HG02981 (cell line): ENCODE results near the gene HMX1.

Experiments
- ATAC-seq: cut with Tn5 transposase; IDR thresholded peaks from one replicate; pipeline ENCODE4 v1.9.1; 2021; ENCODE audit warnings: mild to moderate bottlenecking, moderate library complexity; ENCODE audit not compliant: unreplicated experiment

The HMX1 gene

DNA sequence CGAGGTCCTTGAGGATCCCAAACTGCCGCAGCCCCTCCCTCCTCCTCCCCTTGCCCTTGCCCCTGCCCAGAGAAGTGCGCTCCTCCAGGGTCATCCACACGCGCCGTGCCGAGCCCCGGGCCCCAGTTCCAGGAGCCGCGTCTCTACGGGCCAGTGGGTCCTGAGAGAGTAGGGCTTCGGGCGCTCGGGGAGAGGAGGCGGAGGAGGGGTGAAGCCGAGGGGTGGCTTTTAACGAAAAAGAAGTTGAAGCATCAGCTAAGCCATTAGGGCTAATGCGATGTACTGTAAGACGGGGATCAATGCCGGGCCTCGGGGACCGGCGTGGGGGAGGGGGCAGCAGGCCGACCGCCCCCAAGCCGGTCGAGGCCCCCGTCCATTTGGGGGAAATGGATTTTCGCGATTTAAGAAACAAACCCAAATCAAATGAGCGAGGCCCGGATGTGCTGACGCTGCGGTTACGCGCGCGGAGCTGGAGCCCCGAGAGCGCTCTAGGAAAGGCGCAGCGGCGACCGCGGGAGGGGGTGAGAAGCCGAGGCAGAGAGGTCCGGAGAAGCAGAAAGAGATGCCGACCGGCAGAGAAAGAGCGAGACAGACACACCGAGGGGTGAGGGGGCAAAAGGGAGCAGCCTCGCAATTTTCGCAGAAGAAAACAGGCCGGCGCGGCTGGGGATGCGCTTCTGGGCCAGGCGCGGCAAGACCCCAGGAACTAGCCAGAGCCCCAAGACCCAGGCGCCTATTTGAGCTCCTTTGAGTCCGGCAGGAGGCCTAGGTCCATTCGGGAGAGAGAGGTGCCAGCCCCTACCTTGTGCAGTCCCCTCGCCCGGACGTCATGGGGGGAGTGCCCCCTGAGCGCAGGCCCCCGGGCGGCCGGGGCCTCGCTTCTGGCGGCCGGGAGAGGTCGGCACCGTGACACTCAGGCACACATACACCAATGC is 13.6 kb downstream of the HMX1 start:
- no peak for ATAC-seq

DNA sequence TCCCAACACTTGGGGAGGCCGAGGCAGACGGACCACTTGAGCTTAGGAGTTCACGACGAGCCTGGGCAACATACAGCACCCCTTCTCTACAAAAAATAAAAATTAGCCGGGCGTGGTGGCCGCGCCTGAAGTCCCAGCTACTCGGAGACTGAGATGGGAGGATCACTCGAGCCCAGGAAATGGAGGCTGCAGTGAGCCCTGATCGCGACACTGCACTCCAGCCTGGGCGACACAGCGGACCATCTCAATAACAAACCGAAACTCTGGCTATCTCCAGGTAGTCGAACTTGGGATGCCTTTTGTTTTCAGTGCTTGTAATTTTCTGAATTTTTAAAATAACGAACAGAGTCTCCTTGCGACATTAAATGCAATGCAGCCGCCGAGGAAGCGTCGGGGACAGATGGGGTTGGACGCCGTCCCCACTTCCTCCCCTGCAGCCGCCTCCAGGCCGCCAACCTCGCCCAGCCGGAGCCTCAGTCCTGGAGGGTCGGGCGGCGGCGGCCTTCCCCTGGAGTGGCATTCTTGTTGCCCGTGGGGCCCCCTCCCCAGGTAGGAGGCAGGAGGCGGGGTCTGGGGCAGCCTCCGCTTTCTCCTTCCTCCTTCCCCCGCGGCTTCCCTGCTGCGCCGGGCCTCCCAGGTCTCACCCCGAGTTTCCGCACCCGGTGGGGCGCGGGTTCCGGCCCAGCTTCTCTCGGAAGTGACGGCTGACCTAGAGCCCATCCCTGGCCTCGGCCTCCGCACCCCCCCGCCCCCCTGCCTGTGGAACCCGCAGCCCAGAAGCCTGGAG is 14.6 kb downstream of the HMX1 start:
- ATAC-seq, result no peak

DNA sequence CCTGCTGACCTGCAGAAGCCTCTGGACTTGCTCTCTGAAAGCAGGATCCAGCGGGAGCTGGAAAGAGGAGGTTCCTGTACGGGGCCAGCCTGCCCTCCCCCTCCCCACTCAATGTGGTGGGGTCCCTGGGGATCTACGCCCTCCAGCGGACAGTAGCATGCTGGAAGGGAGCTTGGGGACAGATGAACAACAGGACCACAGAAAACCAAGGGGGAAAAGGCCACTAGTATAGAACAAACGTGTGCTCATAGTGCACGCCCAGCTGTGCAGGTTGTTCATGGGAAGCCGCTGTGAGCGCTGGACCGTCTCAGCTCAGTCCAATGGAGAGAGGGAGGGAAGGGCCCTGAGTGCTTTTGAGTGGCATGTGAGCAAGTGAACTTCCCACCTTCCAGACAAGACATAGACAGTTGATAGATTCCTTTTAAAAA is 15.8 kb downstream of the HMX1 start:
- no peak for ATAC-seq

DNA sequence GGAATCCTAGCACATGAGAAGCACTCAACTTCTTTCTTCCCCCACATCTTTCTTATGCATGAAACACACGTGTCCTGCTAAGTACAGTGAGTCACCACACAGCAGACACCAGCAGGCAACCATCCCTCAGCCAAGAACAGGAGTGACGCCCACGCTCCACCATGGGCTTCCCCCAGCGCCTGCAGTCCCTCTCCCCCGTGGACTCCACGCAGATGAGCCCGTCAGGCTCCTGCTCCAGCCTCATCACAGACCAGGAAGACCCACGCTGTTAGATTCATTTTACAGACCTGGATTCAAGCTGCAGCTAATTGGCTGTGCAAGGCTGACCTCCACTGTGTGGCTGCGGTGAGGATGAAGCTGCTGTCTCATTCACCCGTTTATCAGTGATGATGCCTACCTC is 16.7 kb downstream of the HMX1 start:
- no peak for ATAC-seq

DNA sequence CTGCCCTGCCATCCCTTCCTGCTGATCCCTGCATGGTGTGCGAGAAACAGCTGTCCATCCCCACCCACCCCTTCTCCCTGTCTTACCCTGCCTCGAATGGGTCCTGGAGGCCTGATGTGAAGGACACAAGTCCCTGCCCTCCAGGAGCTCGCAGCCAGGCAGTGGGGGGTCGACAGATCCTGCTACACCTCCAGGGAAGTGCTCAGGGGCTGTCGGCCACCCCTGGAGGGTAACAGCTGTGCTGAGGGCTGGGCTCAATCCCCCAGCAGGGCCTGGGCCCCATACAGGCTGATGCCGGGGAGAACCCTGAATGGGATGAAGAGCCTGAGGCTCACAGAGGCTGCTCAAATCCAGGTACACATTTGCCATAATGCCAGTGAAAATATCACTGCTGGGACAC is 17.6 kb downstream of the HMX1 start:
- no peak for ATAC-seq

DNA sequence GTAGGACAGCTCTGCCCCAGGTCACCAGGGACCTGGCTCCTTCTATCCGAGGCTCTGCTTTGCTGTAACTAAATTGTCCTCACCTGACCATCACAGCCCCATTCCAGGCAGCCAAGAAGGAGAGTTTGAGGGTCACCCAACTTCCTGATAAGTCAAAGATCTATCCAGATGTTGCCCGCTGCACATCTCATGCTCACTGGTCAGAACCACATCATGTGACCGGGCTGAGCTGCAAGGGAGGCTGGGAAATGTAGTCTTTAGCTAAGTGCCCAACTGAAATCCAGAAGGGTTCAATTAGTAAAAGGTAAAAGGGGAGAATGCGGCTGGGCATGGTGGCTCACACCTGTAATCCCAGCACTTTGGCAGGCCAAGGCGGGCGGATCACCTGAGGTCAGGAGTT is 18.4 kb downstream of the HMX1 start:
- ATAC-seq, result no peak

DNA sequence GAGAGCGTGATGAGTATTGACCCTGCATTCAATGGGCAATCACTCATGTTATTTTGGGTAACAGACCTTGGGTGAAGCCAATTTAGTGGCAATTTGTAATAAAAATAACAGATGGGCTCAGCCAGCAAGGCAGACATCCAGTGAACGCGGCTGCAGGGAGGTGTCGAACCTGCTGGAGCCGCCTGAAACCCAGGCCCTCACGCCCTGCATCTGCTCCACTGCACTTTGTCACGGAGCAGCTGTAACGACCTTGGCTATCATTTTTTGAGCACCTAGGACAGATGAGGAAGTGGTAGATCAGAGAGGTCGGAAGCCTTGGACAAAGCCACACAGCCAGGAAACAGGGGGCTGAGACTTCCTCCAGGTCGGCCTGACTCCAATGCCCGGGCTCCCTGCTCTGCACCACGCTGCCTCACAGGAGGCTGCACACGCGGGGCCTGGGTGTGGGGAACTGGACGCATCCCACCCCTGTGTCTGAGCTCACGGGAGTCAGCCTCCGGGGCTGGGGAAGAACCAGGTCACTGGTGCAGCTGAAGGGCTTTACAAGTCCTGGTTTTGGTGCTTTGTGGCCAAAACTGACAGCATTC is 19.4 kb downstream of the HMX1 start:
- ATAC-seq, result no peak

DNA sequence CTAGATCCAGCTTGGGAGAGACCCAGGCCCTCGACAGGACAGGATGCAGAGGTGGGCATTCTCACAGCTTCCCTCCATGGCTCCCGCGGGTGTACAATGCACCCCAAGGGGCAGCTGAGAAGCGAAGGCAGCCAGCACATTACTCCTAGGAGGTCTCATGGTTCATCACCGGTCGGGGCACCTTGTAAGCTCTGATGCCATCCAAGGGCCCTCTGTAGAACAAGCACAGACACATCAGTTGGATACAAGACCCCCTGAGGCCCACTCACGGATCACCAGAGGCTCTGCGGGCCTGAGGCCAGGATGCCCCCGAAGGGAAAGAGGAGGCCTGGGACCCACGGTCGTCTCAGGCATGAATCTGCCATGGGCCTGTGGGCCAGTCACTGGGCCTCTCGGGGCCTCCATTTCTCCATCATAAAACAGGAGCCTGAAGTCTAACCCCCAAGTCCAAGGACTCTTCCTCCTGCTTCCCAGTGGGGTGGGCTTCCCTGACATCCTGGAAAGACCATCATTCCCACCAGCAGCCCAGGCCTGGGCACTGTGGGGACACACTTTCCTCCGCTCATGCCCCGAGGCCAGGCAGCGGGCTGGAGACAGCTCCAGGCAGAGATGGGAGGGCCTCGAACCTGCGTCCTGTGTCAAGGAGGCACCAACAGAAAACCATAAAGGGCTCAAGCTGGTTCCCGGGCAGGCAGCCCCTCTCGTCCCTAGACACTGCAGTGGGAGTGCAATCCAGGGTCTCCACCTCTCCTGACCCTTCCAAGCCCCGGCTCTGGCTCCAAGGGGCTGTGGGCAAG is 20.1 kb downstream of the HMX1 start:
- no peak for ATAC-seq

DNA sequence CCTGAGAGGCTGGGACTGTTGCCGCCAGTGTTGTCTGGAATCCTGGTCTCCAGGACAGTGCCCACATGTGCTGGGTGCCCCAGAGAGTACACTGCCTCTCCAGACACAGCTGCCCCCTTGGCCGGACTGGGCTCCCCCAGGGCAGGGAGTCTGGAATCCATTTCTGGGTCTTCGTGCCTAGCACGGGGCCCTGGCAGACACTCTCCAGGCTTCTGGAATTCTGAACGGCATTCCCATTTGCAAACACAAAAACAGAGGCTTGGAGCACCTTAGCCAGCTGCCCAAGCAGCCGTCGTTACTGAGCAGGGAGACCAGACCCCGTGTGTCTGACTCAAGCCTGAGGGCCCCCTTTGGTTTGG is 20.8 kb downstream of the HMX1 start:
- ATAC-seq, result no peak

DNA sequence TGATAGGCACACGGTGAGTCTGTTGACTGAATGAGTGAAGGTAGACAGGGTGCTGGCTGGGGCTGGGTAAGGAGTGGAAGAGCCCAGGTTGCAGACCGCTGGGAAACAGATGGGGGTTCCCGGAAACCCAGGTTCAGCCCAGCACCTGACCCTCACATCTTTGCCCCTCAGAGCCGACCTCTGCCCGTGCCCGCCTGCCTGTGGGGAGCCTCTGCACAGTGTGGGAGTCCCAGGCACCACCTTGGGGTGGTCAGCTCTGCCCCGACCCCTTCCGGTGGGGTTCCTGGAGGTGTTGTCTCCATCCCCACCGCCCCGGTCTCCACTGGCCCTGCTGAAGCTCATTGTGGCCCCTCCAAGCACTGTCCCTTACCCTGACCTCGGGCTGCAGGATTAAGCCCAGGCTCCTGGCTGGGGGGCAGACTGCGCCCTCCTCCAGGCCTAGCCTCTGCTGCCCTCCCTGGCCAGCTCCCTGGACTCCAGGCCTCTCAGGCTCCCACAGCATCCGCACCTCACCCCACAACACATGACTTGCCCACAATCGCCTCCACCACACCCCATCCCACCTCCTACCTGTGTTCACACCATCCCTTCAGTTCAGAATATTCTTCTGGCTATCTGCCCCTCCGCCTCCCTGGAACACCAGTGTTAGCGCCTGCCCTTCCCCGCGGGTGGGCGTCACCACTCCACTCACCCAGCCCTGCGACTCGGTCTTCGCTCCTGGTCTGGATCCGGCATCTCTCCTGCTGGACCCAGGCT is 21.4 kb downstream of the HMX1 start:
- ATAC-seq, result no peak

DNA sequence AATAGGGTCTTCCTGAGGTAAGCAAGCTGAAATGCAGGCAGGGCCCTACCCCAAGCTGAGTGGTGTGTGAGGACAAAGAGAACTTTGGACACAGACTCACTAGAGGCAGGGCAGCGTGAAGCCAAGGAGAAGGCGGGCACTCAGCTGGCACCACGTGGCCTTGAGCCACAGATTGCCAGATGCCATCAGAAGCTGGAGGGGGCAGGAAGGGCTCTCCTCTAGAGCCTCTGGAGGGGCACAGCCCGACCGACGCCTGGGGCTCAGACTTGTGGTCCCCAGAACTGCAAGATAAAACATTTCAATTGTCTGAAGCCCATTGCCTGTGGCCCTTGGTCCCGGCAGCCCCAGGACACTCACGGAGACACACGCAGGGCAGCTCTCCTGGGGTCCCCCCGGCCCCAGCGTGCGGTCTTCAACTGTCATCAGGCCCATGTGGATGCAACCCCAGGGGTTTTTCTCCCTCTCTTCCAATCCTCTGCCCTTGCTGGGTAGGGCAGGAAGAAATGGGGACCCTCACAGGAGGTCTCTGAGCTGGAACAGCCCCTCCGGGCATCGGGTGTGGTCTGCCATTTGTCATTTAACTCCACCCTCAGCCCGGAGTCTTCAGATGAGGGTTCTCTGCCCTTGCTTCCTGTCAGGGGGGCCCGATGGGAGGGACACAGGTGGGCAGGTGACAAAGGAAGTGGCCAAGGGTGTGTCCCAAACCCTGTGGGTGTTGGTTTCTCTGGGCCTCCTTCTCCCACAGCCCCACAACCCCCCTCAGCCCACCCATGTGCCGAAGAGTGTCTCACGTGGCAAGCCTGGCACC is 22.2 kb downstream of the HMX1 start:
- ATAC-seq, result no peak

DNA sequence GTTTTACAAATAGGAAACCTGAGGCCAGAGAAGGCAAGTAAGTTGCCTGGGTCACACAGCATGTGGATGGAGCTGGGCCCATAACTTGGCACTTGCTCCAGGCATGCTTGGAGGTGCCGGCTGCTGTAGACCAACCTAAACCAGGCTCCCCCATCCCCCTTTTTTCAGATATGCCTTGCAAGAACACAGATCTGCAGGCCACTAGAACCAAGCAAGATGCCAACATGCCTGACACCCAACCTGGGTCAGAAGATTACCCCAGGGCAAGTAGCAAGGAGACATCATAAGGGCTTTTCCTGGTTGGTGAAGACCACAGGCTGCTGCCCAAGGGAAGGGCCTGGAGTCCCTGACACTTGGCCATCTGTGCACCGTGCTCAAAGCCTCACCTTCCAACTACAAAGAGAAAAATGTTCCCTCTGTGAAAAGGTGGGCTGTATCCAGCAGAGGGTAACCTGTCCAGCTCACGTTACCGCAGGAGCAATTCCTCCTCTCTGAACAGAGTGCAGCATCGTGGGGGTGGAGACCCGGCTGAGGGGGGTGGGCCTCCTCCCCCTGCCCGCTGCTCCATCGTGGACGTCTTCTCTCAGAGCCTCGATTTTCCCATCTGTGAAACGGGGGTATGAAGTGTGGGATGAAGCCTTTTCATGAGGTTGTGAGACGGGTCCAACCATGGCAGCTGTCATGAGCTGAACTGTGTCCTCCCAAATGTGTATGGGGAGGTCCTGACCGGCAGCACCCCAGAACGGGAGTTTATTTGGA is 23.0 kb downstream of the HMX1 start:
- no peak for ATAC-seq

DNA sequence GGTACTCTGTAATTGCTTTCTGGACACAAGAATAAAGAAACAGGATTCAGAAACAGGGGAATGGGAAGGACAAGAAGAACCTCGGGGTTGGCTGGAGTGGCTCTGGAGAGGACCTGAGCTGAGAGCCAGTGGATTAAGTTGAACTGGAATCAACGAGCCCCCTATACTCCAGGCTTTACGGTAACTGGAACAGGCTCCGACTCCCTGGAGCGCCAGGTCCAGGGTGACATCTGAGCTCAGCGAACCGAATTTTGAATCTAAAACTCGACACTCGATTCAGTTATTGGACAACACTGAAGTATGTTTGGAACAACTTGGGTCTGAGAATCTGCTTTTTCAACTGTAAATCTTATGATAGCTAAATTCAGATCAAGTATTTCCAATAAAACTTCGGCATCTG is 23.9 kb downstream of the HMX1 start:
- no peak for ATAC-seq

DNA sequence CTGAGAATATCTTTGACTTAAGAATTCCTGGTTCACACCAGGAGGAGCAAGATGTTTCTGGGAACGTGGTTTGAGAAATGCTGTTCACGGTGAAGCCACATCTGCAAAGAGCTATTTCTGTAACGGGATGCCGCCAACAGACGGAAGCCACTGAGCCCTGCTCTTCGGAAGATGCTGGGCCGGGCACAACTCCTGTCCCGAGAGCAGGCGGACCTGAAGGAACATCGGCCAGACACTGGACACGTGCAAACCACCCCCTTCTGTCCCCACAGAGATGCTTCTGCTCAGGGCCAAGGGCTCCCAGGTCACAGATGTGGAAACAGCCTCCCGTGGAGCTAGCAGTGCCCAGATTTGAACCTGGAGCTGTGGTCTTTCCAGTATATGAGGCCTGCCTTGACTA is 24.3 kb downstream of the HMX1 start:
- no peak for ATAC-seq

DNA sequence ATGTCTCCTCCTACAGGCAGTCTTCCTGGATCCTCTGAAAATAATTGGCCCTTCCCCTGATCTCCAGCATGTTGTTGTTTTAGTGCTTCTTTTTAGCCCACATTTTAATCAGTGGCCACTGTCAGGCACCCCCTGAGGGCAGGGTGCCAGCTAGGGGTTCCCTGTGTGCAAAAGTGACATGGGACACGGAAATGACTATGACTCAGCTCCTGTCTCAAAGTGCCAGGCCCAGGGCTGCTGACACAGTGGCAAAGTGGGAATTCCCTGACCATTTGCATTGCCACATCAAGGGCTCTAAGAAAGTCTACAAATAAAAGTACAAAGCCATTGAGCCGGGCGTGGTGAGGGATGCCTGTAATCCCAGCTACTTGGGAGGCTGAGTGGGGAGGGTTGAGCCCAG is 24.8 kb downstream of the HMX1 start:
- no peak for ATAC-seq

DNA sequence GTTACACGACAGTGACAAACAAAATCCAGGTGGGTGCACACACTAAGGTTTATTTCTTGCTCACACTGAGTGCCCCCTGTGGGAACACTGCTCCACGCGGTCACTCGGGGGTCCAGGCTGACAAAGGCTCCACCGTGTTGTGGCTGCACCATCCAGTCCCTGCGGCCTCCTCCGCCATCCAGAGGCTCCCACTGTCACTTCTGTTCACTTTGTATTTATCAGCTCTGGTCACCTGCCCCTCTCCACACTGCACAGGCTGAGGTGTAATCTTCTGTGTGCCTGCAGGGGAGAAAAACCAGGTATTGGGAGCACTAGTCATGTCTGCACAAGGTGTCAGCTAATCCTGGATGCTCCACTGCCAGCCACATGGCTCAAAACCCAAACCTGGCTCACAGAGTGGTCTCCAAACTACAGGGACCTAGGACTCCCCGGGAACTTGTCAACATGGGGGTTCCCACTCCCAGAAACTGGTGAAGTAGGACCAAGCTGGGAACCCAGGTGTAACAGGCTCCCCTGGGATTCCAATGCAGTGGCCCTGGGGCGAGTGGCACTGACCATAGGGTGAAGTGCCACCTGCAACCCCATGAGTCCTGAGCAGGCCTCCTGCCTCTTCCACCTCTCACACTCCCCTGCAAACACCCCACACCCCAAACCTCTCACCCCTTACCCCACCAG is 25.5 kb downstream of the HMX1 start:
- ATAC-seq, result no peak

DNA sequence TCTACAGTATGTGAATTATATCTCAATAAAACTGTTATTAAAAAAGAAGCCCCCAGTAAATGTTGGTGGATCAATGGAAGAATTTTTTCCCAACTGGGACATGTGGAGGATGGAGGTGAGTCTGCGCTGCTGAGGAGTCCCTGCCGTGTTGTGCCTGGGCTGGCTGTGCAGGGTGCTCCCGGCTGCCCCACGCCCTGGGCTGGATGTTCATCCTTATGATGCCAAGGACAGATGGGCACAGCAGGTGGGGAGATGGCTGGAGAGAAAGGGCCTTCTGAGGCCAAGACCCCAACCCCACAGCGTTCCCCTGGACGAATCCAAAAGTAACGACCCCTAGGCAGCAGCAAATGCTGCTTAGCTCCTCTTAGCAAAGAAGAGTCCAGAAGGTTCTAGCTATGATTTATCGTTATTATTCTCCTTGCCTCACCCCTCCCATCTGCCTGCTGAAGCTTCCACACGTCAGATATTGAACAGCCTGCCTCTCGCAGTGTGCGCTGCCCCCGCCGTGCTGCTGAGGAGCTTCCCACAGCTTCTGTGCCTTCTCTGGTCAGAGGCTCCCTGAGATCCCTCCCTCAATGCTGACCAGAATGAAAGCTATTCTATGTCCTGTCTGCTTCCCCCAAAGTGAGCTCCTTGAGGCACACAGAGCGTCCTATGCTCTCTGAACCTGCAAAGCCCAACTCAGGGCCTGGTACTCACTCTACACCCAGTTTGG is 26.5 kb downstream of the HMX1 start:
- no peak for ATAC-seq

DNA sequence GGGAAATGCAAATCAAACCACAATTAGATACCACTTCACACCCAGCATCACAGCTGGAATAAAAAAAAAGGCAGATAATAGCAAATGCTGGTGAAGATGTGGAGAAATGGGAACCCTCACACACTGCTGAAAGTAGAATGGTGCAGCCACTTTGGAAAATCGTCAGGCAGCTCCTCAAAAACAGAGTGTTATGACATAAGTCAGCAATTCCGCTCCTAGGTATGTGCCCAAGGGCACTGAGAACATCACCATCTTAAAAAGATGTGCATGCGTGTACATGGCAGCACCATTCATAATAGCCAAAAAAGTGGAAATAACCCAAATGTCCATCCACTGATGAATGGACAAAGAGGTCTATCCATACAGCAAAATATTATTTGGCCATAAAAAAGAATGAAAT is 28.0 kb downstream of the HMX1 start:
- no peak for ATAC-seq
